Measurements from ENCODE around the gene DPP6.

DPP6 gene

GRCh38 chr7:154913638-154914307, 861.6 kb downstream of the DPP6 start:
- Histone ChIP-seq H3K18ac (ENCODE audit: low read length) (no peak overlapping the region), H3K4me2 (ENCODE audit: low read length) (peak overlapping the region; percentile 16), H3K9ac (ENCODE audit: low read length) (no peak overlapping the region), H3K56ac (ENCODE audit: low read length) (no peak overlapping the region), H2AK5ac (ENCODE audit: low read length) (no peak overlapping the region), H3K36me3 (ENCODE audit: control insufficient read depth, insufficient read depth, low read length) (no peaks in the 10 kb centered on the region), H2BK5ac (ENCODE audit: low read length) (no peak overlapping the region), H4K5ac (ENCODE audit: low read length) (no peak overlapping the region), H3K27ac (ENCODE audit: low read depth, low read length) (no peak overlapping the region), H3K4ac (ENCODE audit: low read depth, low read length) (no peak overlapping the region), H2BK15ac (replicated peaks; ENCODE audit: low read depth) (no peak overlapping the region), H3K79me1 (ENCODE audit: low read length) (no peaks in the 10 kb centered on the region), H3K27me3 (ENCODE audit: insufficient read depth, low read length, poor library complexity) (no peaks in the 10 kb centered on the region), H3K4me3 (ENCODE audit: low read length) (no peak overlapping the region), H2BK120ac (ENCODE audit: low read depth, low read length) (no peak overlapping the region), H3K23ac (ENCODE audit: low read length) (no peak overlapping the region), H4K8ac (ENCODE audit: low read depth, low read length) (no peak overlapping the region), H3K79me2 (ENCODE audit: control insufficient read depth, insufficient read depth, low read length) (no peaks in the 10 kb centered on the region), H3K4me1 (ENCODE audit: control insufficient read depth, low read depth, low read length) (peaks cover 6% of the 10 kb centered on the region)
- no CpG with 5 or more reads among the region's 43 CpGs for WGBS (ENCODE audit: extremely low coverage, insufficient coverage, low lambda C conversion rate)
- DNase-seq = peak; percentile 89

GRCh38 chr7:154914308-154914995, 862.3 kb downstream of the DPP6 start:
- no peaks in the 10 kb centered on the region for H3K36me3 ChIP-seq (ENCODE audit: control insufficient read depth, insufficient read depth, low read length)
- H3K27ac ChIP-seq (ENCODE audit: low read depth, low read length) = no peak overlapping the region
- no peaks in the 10 kb centered on the region for H3K79me2 ChIP-seq (ENCODE audit: control insufficient read depth, insufficient read depth, low read length)
- no peak overlapping the region for H2BK15ac ChIP-seq (replicated peaks; ENCODE audit: low read depth)
- no peak overlapping the region for H2BK120ac ChIP-seq (ENCODE audit: low read depth, low read length)
- no peak for DNase-seq
- peak overlapping the region; percentile 16 for H3K4me2 ChIP-seq (ENCODE audit: low read length)
- H3K18ac ChIP-seq (ENCODE audit: low read length) = no peak overlapping the region
- H3K56ac ChIP-seq (ENCODE audit: low read length) = no peak overlapping the region
- H3K9ac ChIP-seq (ENCODE audit: low read length) = no peak overlapping the region
- H4K8ac ChIP-seq (ENCODE audit: low read depth, low read length) = no peak overlapping the region
- peaks cover 6% of the 10 kb centered on the region for H3K4me1 ChIP-seq (ENCODE audit: control insufficient read depth, low read depth, low read length)
- H3K4ac ChIP-seq (ENCODE audit: low read depth, low read length) = no peak overlapping the region
- no peak overlapping the region for H2AK5ac ChIP-seq (ENCODE audit: low read length)
- no peak overlapping the region for H4K5ac ChIP-seq (ENCODE audit: low read length)
- H2BK5ac ChIP-seq (ENCODE audit: low read length) = no peak overlapping the region
- H3K23ac ChIP-seq (ENCODE audit: low read length) = no peak overlapping the region
- H3K79me1 ChIP-seq (ENCODE audit: low read length) = no peaks in the 10 kb centered on the region
- no CpG with 5 or more reads among the region's 36 CpGs for WGBS (ENCODE audit: extremely low coverage, insufficient coverage, low lambda C conversion rate)
- no peaks in the 10 kb centered on the region for H3K27me3 ChIP-seq (ENCODE audit: insufficient read depth, low read length, poor library complexity)
- no peak overlapping the region for H3K4me3 ChIP-seq (ENCODE audit: low read length)

- Histone ChIP-seq H3K27me3 (ENCODE audit: insufficient read depth, low read length, poor library complexity) (no peaks in the 10 kb centered on the region), H3K4me1 (ENCODE audit: control insufficient read depth, low read depth, low read length) (peaks cover 6% of the 10 kb centered on the region)
Measured at GRCh38 chr7:154914996-154915380, 862.8 kb downstream of the DPP6 start.

GRCh38 chr7:154915600-154915999, 863.4 kb downstream of the DPP6 start:
- Histone ChIP-seq H3K27me3 (ENCODE audit: insufficient read depth, low read length, poor library complexity) (no peaks in the 10 kb centered on the region), H3K23ac (ENCODE audit: low read length) (no peak overlapping the region), H3K27ac (ENCODE audit: low read depth, low read length) (no peak overlapping the region)

More at GRCh38 chr7:154914996-154915380, 862.8 kb downstream of the DPP6 start:
- Histone ChIP-seq H3K27ac (ENCODE audit: low read depth, low read length) (no peak overlapping the region), H2BK15ac (replicated peaks; ENCODE audit: low read depth) (no peak overlapping the region), H3K79me2 (ENCODE audit: control insufficient read depth, insufficient read depth, low read length) (no peaks in the 10 kb centered on the region), H4K8ac (ENCODE audit: low read depth, low read length) (no peak overlapping the region), H3K4ac (ENCODE audit: low read depth, low read length) (no peak overlapping the region), H3K18ac (ENCODE audit: low read length) (no peak overlapping the region), H4K5ac (ENCODE audit: low read length) (no peak overlapping the region), H2AK5ac (ENCODE audit: low read length) (no peak overlapping the region), H3K4me2 (ENCODE audit: low read length) (no peak overlapping the region), H3K9ac (ENCODE audit: low read length) (no peak overlapping the region), H3K23ac (ENCODE audit: low read length) (no peak overlapping the region), H3K36me3 (ENCODE audit: control insufficient read depth, insufficient read depth, low read length) (no peaks in the 10 kb centered on the region), H3K79me1 (ENCODE audit: low read length) (no peaks in the 10 kb centered on the region), H3K56ac (ENCODE audit: low read length) (no peak overlapping the region), H2BK5ac (ENCODE audit: low read length) (no peak overlapping the region), H2BK120ac (ENCODE audit: low read depth, low read length) (no peak overlapping the region), H3K4me3 (ENCODE audit: low read length) (no peak overlapping the region)
- WGBS (ENCODE audit: extremely low coverage, insufficient coverage, low lambda C conversion rate) = no CpG with 5 or more reads among the region's 18 CpGs
- peak; percentile 19 for DNase-seq

GRCh38 chr7:154916381-154916780, 864.2 kb downstream of the DPP6 start:
- H3K4me3 ChIP-seq (ENCODE audit: low read length) = no peak overlapping the region
- no peak overlapping the region for H3K9ac ChIP-seq (ENCODE audit: low read length)
- no peak overlapping the region for H3K4ac ChIP-seq (ENCODE audit: low read depth, low read length)
- no CpG with 5 or more reads among the region's 14 CpGs for WGBS (ENCODE audit: extremely low coverage, insufficient coverage, low lambda C conversion rate)
- H3K36me3 ChIP-seq (ENCODE audit: control insufficient read depth, insufficient read depth, low read length) = no peaks in the 10 kb centered on the region
- H2BK15ac ChIP-seq (replicated peaks; ENCODE audit: low read depth) = no peak overlapping the region
- no peak overlapping the region for H3K23ac ChIP-seq (ENCODE audit: low read length)
- no peak overlapping the region for H4K5ac ChIP-seq (ENCODE audit: low read length)
- no peaks in the 10 kb centered on the region for H3K27me3 ChIP-seq (ENCODE audit: insufficient read depth, low read length, poor library complexity)
- no peak overlapping the region for H2BK120ac ChIP-seq (ENCODE audit: low read depth, low read length)
- no peak overlapping the region for H3K27ac ChIP-seq (ENCODE audit: low read depth, low read length)
- no peaks in the 10 kb centered on the region for H3K79me1 ChIP-seq (ENCODE audit: low read length)
- H3K79me2 ChIP-seq (ENCODE audit: control insufficient read depth, insufficient read depth, low read length) = no peaks in the 10 kb centered on the region
- no peak overlapping the region for H3K4me2 ChIP-seq (ENCODE audit: low read length)
- no peak overlapping the region for H3K56ac ChIP-seq (ENCODE audit: low read length)
- peaks cover 6% of the 10 kb centered on the region for H3K4me1 ChIP-seq (ENCODE audit: control insufficient read depth, low read depth, low read length)
- H2AK5ac ChIP-seq (ENCODE audit: low read length) = no peak overlapping the region
- no peak for DNase-seq
- no peak overlapping the region for H2BK5ac ChIP-seq (ENCODE audit: low read length)
- H4K8ac ChIP-seq (ENCODE audit: low read depth, low read length) = no peak overlapping the region
- H3K18ac ChIP-seq (ENCODE audit: low read length) = no peak overlapping the region

More at GRCh38 chr7:154915600-154915999, 863.4 kb downstream of the DPP6 start:
- H3K4me1 ChIP-seq (ENCODE audit: control insufficient read depth, low read depth, low read length) = peaks cover 6% of the 10 kb centered on the region
- DNase-seq = no peak
- no peak overlapping the region for H4K5ac ChIP-seq (ENCODE audit: low read length)
- no peaks in the 10 kb centered on the region for H3K36me3 ChIP-seq (ENCODE audit: control insufficient read depth, insufficient read depth, low read length)
- H3K9ac ChIP-seq (ENCODE audit: low read length) = no peak overlapping the region
- H3K79me1 ChIP-seq (ENCODE audit: low read length) = no peaks in the 10 kb centered on the region
- no peak overlapping the region for H2BK120ac ChIP-seq (ENCODE audit: low read depth, low read length)
- H3K79me2 ChIP-seq (ENCODE audit: control insufficient read depth, insufficient read depth, low read length) = no peaks in the 10 kb centered on the region
- no peak overlapping the region for H3K4me3 ChIP-seq (ENCODE audit: low read length)
- no CpG with 5 or more reads among the region's 4 CpGs for WGBS (ENCODE audit: extremely low coverage, insufficient coverage, low lambda C conversion rate)
- no peak overlapping the region for H4K8ac ChIP-seq (ENCODE audit: low read depth, low read length)
- no peak overlapping the region for H3K56ac ChIP-seq (ENCODE audit: low read length)
- no peak overlapping the region for H2AK5ac ChIP-seq (ENCODE audit: low read length)
- no peak overlapping the region for H2BK15ac ChIP-seq (replicated peaks; ENCODE audit: low read depth)
- no peak overlapping the region for H2BK5ac ChIP-seq (ENCODE audit: low read length)
- no peak overlapping the region for H3K4me2 ChIP-seq (ENCODE audit: low read length)
- no peak overlapping the region for H3K4ac ChIP-seq (ENCODE audit: low read depth, low read length)
- no peak overlapping the region for H3K18ac ChIP-seq (ENCODE audit: low read length)
